Loucy (cell line): Measurements from ENCODE around the gene C16orf96.

Experiments
- CTCF ChIP-seq: fragments of 200-600 bp; sonication (generic); conservative IDR thresholded peaks from 2 replicates; pipeline ENCODE4 v1.5.1; 2014; ENCODE audit warnings: mild to moderate bottlenecking, antibody characterized with exemption, low read length
- EZH2phosphoT487 ChIP-seq: fragments of 200-600 bp; IDR thresholded peaks from 2 replicates; pipeline ENCODE4 v1.6.1; 2018; ENCODE audit warnings: antibody characterized with exemption, mild to moderate bottlenecking, moderate library complexity, borderline replicate concordance

GRCh38 chr16:4519274-4520058 lies 36.7 kb upstream of the C16orf96 start:
- no peak for TF ChIP-seq CTCF
- TF ChIP-seq EZH2phosphoT487: no peak
